A549 (cell line): ENCODE data around the gene DCBLD1. TPM values are rescaled to one million over a fixed set of nuclear protein-coding genes. Genes with fewer than 3 reads are reported as not detected.

Experiments used
- ATAC-seq, 2 experiments: fragments of 200-7000 bp in 1 of 2; fragments of >200 bp in 1 of 2; cut with Nextera tagmentation in 1 of 2; cut with Tn5 transposase in 1 of 2; 3 replicates each; pipeline versions ENCODE4 v1.8.0 to v1.9.1; 2018 to 2020; ENCODE audit warnings: mild to moderate bottlenecking in 1 of 2, moderate library complexity in 1 of 2
- CTCF ChIA-PET: fragments of 300-600 bp; sonication (Branson Sonifier 250); formaldehyde crosslinking; extraction: SDS; loops from one replicate; lab custom pipeline; 2021; ENCODE audit warnings: antibody characterized with exemption, inconsistent platforms; lab: Yijun Ruan, JAX
- POLR2A ChIA-PET: fragments of 350-600 bp; formaldehyde crosslinking; extraction: SDS; loops from one replicate; lab custom pipeline; 2021; ENCODE audit warnings: antibody characterized with exemption, inconsistent platforms; lab: Yijun Ruan, JAX
- DNase-seq, 2 experiments: peaks; one replicate each; pipeline versions ENCODE4 v3.0.0 to v3.0.0-alpha.2; 2011 to 2016; ENCODE audit warnings: low read depth in 1 of 2, low spot score in 1 of 2
- FAIRE-seq: peaks from 2 replicates; lab custom pipeline; 2011; peaks lifted over from hg19 to GRCh38; lab: Jason Lieb, UNC
- H3K27ac ChIP-seq, 2 experiments: fragments of >200 bp; sonication (Bioruptor Twin); formaldehyde crosslinking; 3 replicates each; pipeline ENCODE4 v1.5.1; 2016 to 2017
- H3K4me1 ChIP-seq: fragments of >200 bp; sonication (Bioruptor Twin); formaldehyde crosslinking; 3 replicates; pipeline ENCODE4 v1.6.1; 2016
- H3K4me2 ChIP-seq: fragments of >200 bp; sonication (Bioruptor Twin); formaldehyde crosslinking; 3 replicates; pipeline ENCODE4 v1.6.1; 2016
- H3K4me3 ChIP-seq: fragments of >200 bp; sonication (Bioruptor Twin); formaldehyde crosslinking; 3 replicates; pipeline ENCODE4 v1.5.1; 2016
- H3K9me3 ChIP-seq: fragments of >200 bp; sonication (Bioruptor Twin); formaldehyde crosslinking; 3 replicates; pipeline ENCODE4 v1.6.1; 2016
- ATOH8 ChIP-seq: fragments of 250-450 bp; sonication (Bioruptor Pico); IDR thresholded peaks from 2 replicates; pipeline ENCODE4 v1.5.0; 2020; ENCODE audit warnings: low read depth, mild to moderate bottlenecking, moderate library complexity
- CBX2 ChIP-seq: fragments of 200-600 bp; sonication (generic); IDR thresholded peaks from 2 replicates; pipeline ENCODE4 v1.6.1; 2016; ENCODE audit warnings: low read depth, mild to moderate bottlenecking, borderline replicate concordance
- CEBPB ChIP-seq, 2 experiments: fragments of >200 bp in 1 of 2; sonication (Bioruptor Twin) in 1 of 2; formaldehyde crosslinking in 1 of 2; IDR thresholded peaks; 2 replicates each; pipeline ENCODE4 v1.6.1; 2012 to 2016
- EP300 ChIP-seq, 2 experiments: fragments of >200 bp; sonication (Bioruptor Twin); formaldehyde crosslinking; IDR thresholded peaks; 2 replicates in 1 of 2; 3 replicates in 1 of 2; pipeline ENCODE4 v1.6.1; 2016 to 2017
- FOXS1 ChIP-seq: fragments of 250-450 bp; sonication (Bioruptor Pico); IDR thresholded peaks from 2 replicates; pipeline ENCODE4 v1.5.0; 2020; ENCODE audit warnings: mild to moderate bottlenecking, moderate library complexity
- HEYL ChIP-seq: fragments of 250-450 bp; sonication (Bioruptor Pico); IDR thresholded peaks from 2 replicates; pipeline ENCODE4 v1.8.0; 2021; ENCODE audit warnings: mild to moderate bottlenecking, moderate library complexity
- HOXB5 ChIP-seq: fragments of 250-450 bp; sonication (Bioruptor Pico); IDR thresholded peaks from 2 replicates; pipeline ENCODE4 v1.5.0; 2020; ENCODE audit warnings: mild to moderate bottlenecking, moderate library complexity
- JUN ChIP-seq, 2 experiments: fragments of >200 bp; sonication (Bioruptor Twin); formaldehyde crosslinking; IDR thresholded peaks; 2 replicates in 1 of 2; 3 replicates in 1 of 2; pipeline ENCODE4 v1.6.1; 2016 to 2017
- JUNB ChIP-seq: fragments of >200 bp; sonication (Bioruptor Twin); formaldehyde crosslinking; IDR thresholded peaks from 2 replicates; pipeline ENCODE4 v1.6.1; 2016
- KDM1A ChIP-seq: fragments of 200-600 bp; sonication (generic); IDR thresholded peaks from 2 replicates; pipeline ENCODE4 v1.6.1; 2016; ENCODE audit warnings: low read depth, mild to moderate bottlenecking
- KDM5A ChIP-seq: fragments of 200-600 bp; sonication (generic); IDR thresholded peaks from 2 replicates; pipeline ENCODE4 v1.6.1; 2016; ENCODE audit warnings: antibody characterized with exemption, mild to moderate bottlenecking
- MAFK ChIP-seq: fragments of 450-650 bp; IDR thresholded peaks from 2 replicates; pipeline ENCODE4 v1.6.1; 2014; ENCODE audit not compliant: partially characterized antibody
- MAX ChIP-seq: IDR thresholded peaks from 2 replicates; pipeline ENCODE4 v1.6.1; 2012
- MAZ ChIP-seq: fragments of 150-350 bp; IDR thresholded peaks from 2 replicates; pipeline ENCODE4 v1.6.1; 2014; ENCODE audit warnings: antibody characterized with exemption, low read depth, low read length, borderline replicate concordance
- MYC ChIP-seq: IDR thresholded peaks from 2 replicates; pipeline ENCODE4 v1.6.1; 2012; ENCODE audit warnings: mild to moderate bottlenecking, inconsistent platforms, low read length, improper control_type of control experiment, borderline replicate concordance
- PHF8 ChIP-seq: fragments of 200-600 bp; sonication (generic); IDR thresholded peaks from 2 replicates; pipeline ENCODE4 v1.6.1; 2016; ENCODE audit warnings: low read depth, mild to moderate bottlenecking, antibody characterized with exemption, moderate library complexity, borderline replicate concordance
- POLR2A ChIP-seq: IDR thresholded peaks from 2 replicates; pipeline ENCODE4 v1.6.1; 2012; ENCODE audit warnings: mild to moderate bottlenecking, low read length
- RAD21 ChIP-seq, 2 experiments: fragments of >200 bp in 1 of 2; sonication (Bioruptor Twin) in 1 of 2; formaldehyde crosslinking in 1 of 2; IDR thresholded peaks in 1 of 2; conservative IDR thresholded peaks in 1 of 2; 2 replicates in 1 of 2; 3 replicates in 1 of 2; pipeline ENCODE4 v1.6.1; 2012 to 2018; ENCODE audit warnings: inconsistent platforms in 1 of 2
- RNF2 ChIP-seq: fragments of 200-600 bp; sonication (generic); IDR thresholded peaks from 2 replicates; pipeline ENCODE4 v1.6.1; 2016; ENCODE audit warnings: low read depth, mild to moderate bottlenecking, antibody characterized with exemption, moderate library complexity, borderline replicate concordance
- TP53 ChIP-seq: fragments of 250-450 bp; sonication (Bioruptor Pico); IDR thresholded peaks from 2 replicates; pipeline ENCODE4 v1.5.0; 2021; ENCODE audit warnings: mild to moderate bottlenecking, moderate library complexity
- USF2 ChIP-seq: fragments of 450-650 bp; IDR thresholded peaks from 2 replicates; pipeline ENCODE4 v1.6.1; 2014; ENCODE audit warnings: antibody characterized with exemption
- ZFP36 ChIP-seq: fragments of 450-650 bp; IDR thresholded peaks from 2 replicates; pipeline ENCODE4 v1.6.1; 2014; ENCODE audit warnings: borderline replicate concordance; ENCODE audit not compliant: partially characterized antibody
- whole genome bisulfite sequencing: methylation state at CpG from one replicate; pipeline ENCODE4 v1.1.6; 2017; ENCODE audit errors: missing lambda C conversion rate; 5-methylcytosine and 5-hydroxymethylcytosine counted together
- polyA minus RNA-seq: library from RNA; depleted of rRNA, polyadenylated mRNA; stranded (reverse); fragments of >200 nt; gene quantifications from 2 replicates; pipeline ENCODE4 v1.2.3, GENCODE V29; 2011; rRNA and poly(A)+ RNA removed
- polyA plus RNA-seq, 4 experiments: library from polyadenylated mRNA; depleted of rRNA in 3 of 4; stranded (reverse); fragments of >200 nt; fragmentation: RNase III in 1 of 4; extraction: RNeasy Plus Mini Kit Qiagen cat#74134 plus additional on column Dnase treatment in 1 of 4; gene quantifications; 2 replicates in 3 of 4; 3 replicates in 1 of 4; pipeline ENCODE4 v1.2.3, GENCODE V29; 2011 to 2017
- TF ChIP-seq, protein P1 (sequence below): fragments of >200 bp; sonication (Bioruptor Twin); formaldehyde crosslinking; IDR thresholded peaks from 3 replicates; pipeline ENCODE4 v1.6.1; 2016
- TF ChIP-seq, protein P2 (sequence below): IDR thresholded peaks from 2 replicates; pipeline ENCODE4 v1.6.1; 2012; ENCODE audit warnings: low read depth, borderline replicate concordance

DCBLD1 gene
- polyA plus RNA-seq (2011; rRNA removed) = 39.3 and 49.1 TPM in 2 replicates
- polyA plus RNA-seq (2012; cell fraction: cytosol; rRNA removed) = 14.1 and 18.1 TPM in 2 replicates
- 37.0 and 37.9 TPM in 2 replicates for polyA plus RNA-seq (2012; cell fraction: nucleus; rRNA removed)
- polyA plus RNA-seq (2017; fragmentation: RNase III; extraction: RNeasy Plus Mini Kit Qiagen cat#74134 plus additional on column Dnase treatment) = 48.0 to 60.4 TPM (median 58.4 TPM) in 3 replicates
- 31.1 and 35.7 TPM in 2 replicates for polyA minus RNA-seq

- CTCF ChIA-PET = interaction anchor here (0.8 to 1.3 kb wide), 7 partner anchors 14 to 138 kb away, joined by 3 to 6 read pairs (median 4); no protein-coding TSS in a partner anchor
- peak; percentile 85 to 89 for ATAC-seq
- peak within 1 kb of the TSS; percentile 85 for H3K4me2 ChIP-seq
- peak within 1 kb of the TSS; percentile 82 for H3K4me3 ChIP-seq
- WGBS = 0% methylated on average over 4 of the region's 96 CpGs
- H3K27ac ChIP-seq = peak within 1 kb of the TSS; percentile 94 to 99
- peak; percentile 58 to 69 for DNase-seq
- no peak for FAIRE-seq
- H3K9me3 ChIP-seq = peaks cover 4% of the 10 kb centered on the region; the same call in 1 of the 3 replicates
- H3K4me1 ChIP-seq = peaks cover 32% of the 10 kb centered on the region; the same call in 2 of the 3 replicates
- POLR2A ChIA-PET = interaction anchor here (0.5 to 2.1 kb wide), 8 partner anchors 11 to 235 kb away, joined by 3 to 14 read pairs (median 3); no protein-coding TSS in a partner anchor
- TF ChIP-seq PHF8 (peak; percentile 57; the same call in 1 of the 2 replicates), MAX (peak; percentile 81), HEYL (CRISPR knock-in tag) (no peak), JUN (IDR thresholded peaks at IDR 0.05) (peak; percentile 51 to 85; a peak in 4 of 5 replicates), RAD21 (conservative IDR thresholded peaks at IDR 0.05 in 1 of 2, IDR thresholded peaks at IDR 0.05 in 1 of 2) (0 out of 5 replicates have a peak, but pooled peaks of 1 of the 2 experiments have one; percentile 15), KDM1A (no peak), POLR2A (peak; percentile 75)
- TF ChIP-seq, protein P1, sequence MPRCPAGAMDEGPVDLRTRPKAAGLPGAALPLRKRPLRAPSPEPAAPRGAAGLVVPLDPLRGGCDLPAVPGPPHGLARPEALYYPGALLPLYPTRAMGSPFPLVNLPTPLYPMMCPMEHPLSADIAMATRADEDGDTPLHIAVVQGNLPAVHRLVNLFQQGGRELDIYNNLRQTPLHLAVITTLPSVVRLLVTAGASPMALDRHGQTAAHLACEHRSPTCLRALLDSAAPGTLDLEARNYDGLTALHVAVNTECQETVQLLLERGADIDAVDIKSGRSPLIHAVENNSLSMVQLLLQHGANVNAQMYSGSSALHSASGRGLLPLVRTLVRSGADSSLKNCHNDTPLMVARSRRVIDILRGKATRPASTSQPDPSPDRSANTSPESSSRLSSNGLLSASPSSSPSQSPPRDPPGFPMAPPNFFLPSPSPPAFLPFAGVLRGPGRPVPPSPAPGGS = peak; percentile 81; the same call in 2 of the 3 replicates
- TF ChIP-seq, protein P2, sequence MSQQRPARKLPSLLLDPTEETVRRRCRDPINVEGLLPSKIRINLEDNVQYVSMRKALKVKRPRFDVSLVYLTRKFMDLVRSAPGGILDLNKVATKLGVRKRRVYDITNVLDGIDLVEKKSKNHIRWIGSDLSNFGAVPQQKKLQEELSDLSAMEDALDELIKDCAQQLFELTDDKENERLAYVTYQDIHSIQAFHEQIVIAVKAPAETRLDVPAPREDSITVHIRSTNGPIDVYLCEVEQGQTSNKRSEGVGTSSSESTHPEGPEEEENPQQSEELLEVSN = peak; percentile 30; the same call in 1 of the 2 replicates
These were observed at the start of gene DCBLD1 for GRCh38 chr6:117482240-117483003. DCBLD1 (plus strand) TSS chr6:117482674; CDS start chr6:117482782, 108 bp downstream.

DNA sequence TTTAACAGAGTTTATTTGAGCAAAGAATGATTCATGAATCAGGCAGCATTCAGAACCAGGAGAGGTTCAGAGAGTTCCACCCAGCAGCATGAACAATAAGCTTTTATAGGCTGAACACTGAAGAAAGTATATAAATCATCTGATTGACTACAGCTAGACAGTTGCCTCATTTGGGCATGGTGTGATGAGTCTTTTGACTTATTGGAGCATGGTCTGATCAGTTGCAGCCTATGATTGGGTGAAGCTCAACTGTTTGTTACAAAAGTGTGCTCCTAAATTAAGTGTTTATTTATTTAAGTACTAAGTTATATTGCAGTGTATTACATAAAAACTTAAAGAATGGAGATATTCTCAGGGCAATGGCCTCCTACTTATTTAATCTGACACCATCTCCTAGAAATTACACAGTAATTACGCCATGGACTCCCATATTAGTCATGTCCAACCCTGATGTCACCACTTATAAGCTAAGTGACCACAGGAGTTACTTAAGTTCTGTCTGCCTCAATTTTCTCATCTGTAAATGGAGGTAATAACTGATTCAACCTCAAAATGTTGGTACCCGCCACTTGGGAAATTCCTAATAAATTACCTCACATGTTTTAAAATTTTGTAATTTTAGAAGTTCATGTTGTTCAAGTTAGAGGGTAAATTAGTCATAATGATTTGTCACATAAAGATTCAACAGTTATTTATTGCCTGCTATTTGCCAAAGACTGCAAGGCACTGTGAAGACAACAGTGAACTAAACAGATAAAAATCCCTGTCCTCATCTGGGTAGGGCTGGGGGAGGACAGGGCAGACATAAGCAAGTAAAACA lies 41.6 kb upstream of the DCBLD1 start:
- POLR2A ChIA-PET = interaction anchor here (0.7 to 2.0 kb wide), 10 partner anchors 9 to 774 kb away, joined by 3 to 11 read pairs (median 6); partner anchors contain the start of genes GOPC and ROS1
- FAIRE-seq (no peak), DNase-seq (peak; percentile 35 to 88), ATAC-seq (peak; percentile 91 to 92)
- CTCF ChIA-PET = interaction anchor here (0.6 to 1.5 kb wide), 7 partner anchors 9 to 165 kb away, joined by 3 to 6 read pairs (median 3); no protein-coding TSS in a partner anchor
- no peak overlapping the region; the same call in 2 of the 3 replicates for H3K4me3 ChIP-seq
- peaks cover 41% of the 10 kb centered on the region for H3K9me3 ChIP-seq
- peaks cover 27% of the 10 kb centered on the region for H3K4me1 ChIP-seq
- H3K27ac ChIP-seq = peak overlapping the region; percentile 92 to 100
- H3K4me2 ChIP-seq = peak overlapping the region; percentile 76
- WGBS = 7% methylated on average over 2 of the region's 2 CpGs
- TF ChIP-seq PHF8 = no peak
- no peak for TF ChIP-seq TP53 (CRISPR knock-in tag)
- no peak for TF ChIP-seq KDM1A
- no peak for TF ChIP-seq RAD21 (conservative IDR thresholded peaks at IDR 0.05 in 1 of 2, IDR thresholded peaks at IDR 0.05 in 1 of 2)
- TF ChIP-seq, protein P1 = peak; percentile 79; the same call in 2 of the 3 replicates
- no peak for TF ChIP-seq MAZ
- no peak; the same call in 1 of the 2 replicates for TF ChIP-seq HOXB5 (CRISPR knock-in tag)
- peak; percentile 54 for TF ChIP-seq MAX
- TF ChIP-seq MYC = no peak
- peak; percentile 90 to 91; a peak in 4 of 5 replicates for TF ChIP-seq JUN (IDR thresholded peaks at IDR 0.05)
- TF ChIP-seq CBX2 = no peak
- TF ChIP-seq EP300 (IDR thresholded peaks at IDR 0.05) = peak; percentile 95 to 97; a peak in 4 of 5 replicates
- no peak for TF ChIP-seq FOXS1 (CRISPR knock-in tag)
- no peak for TF ChIP-seq MAFK
- TF ChIP-seq POLR2A = no peak
- no peak for TF ChIP-seq ATOH8 (CRISPR knock-in tag)
- no peak for TF ChIP-seq KDM5A
- no peak for TF ChIP-seq ZFP36
- TF ChIP-seq USF2 = no peak
- no peak for TF ChIP-seq HEYL (CRISPR knock-in tag)
- no peak for TF ChIP-seq RNF2
- TF ChIP-seq JUNB = peak; percentile 99
- peak; percentile 86 to 98 for TF ChIP-seq CEBPB (IDR thresholded peaks at IDR 0.05)
